HG03175 (cell line): ENCODE data around the gene TIAL1.
"Not testable (repeated sequence)": the region's sequence is repeated elsewhere in the genome, so short reads cannot be mapped to it uniquely, and the experiment has no call there.

Experiments used
- ATAC-seq: cut with Tn5 transposase; IDR thresholded peaks from one replicate; pipeline ENCODE4 v1.9.1; 2021; ENCODE audit warnings: mild to moderate bottlenecking, moderate library complexity; ENCODE audit not compliant: unreplicated experiment

TIAL1 gene

DNA sequence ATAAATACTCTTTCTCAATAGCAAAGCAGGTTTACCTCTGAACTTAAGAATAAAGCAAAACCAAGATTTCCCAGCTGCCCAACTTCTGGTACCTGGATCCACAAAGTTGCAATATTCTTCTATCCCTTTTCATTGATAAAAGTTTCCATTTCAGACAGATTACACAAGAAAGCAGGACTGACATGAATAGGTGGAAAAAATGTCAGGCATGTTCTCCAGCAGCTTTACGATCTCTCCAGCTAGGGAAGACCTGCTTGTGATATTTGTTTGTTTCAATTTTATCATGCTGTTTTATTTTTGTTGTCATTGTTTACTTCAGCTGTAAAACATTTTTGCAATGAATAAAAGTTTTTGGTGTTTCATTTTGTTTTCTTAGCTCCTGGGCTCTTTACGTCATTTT lies 63.3 kb downstream of the TIAL1 start:
- no peak for ATAC-seq

DNA sequence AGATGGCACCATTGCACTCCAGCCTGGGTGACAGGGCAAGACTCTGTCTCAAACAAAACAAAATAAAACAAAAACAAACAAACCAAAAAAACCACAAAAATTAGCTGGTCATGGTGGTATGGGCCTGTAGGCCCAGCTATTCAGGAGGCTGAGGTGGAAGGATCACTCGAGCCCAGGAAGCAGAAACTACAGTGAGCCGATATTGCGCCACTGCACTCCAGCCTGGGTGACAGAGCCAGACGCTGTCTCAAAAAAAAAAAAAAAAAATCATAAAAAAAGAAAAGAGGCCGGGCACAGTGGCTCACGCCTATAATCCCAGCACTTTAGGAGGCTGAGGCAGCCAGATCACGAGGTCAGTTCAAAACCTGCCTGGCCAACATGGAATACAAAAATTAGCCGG lies 64.0 kb downstream of the TIAL1 start:
- ATAC-seq = not testable (repeated sequence)

DNA sequence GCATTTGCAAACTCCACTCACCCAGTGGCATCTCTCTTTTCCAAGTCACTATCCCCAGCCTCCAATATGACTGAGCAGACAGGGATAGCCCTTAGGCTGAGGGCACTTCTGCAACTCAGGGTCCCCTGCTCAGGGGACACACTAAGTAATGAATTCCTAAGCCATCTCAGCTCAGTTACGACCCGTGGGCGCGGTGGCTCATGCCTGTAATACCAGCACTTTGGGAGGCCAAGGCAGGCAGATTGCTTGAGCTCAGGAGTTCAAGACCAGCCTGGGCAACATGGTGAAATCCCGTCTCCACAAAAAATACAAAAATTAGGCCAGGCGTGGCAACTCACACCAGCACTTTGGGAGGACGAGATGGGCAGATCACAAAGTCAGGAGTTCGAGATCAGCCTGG lies 64.5 kb downstream of the TIAL1 start:
- ATAC-seq = not testable (repeated sequence)

DNA sequence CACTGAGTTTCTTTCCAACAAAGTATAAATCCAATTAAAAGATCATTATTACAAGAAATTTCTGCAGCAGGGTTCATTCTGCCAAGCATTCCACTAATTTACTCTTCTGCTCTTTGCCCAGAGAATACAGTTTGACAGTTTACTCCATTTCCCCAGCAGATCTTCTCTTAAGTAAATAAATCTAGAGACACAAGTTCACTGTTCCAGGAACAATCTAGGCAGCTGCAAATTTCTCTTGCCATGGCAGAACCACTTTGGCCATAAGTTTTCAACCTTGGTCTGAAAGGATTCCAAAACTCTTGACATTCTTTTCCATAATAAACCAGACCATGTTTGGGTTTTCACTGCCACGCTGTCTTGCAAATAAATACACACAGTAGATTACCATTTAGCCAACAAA lies 65.7 kb downstream of the TIAL1 start:
- ATAC-seq = no peak

DNA sequence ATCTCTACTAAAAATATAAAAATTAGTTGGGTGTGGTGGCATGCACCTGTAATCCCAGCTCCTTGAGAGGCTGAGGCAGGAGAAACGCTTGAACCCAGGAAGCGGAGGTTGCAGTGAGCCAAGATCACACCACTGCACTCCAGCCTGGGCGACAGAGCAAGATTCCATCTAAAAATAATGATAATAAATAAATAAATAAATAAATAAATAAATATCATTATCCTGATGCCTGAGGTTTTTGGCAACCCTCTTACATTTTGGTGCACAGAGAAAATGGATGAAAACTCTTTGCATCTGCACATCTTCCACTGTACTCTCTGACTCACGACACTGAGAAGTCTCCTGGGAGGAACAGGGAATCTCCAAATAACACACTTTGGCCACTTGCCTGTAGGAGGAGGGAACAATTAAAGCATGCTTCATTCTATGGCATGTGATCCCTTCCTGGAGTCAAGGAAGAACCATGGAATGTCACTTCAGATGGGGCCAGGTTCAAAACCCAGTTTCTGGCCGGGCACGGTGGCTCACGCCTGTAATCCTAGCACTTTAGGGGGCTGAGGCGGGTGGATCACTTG lies 68.0 kb downstream of the TIAL1 start:
- ATAC-seq = not testable (repeated sequence)

DNA sequence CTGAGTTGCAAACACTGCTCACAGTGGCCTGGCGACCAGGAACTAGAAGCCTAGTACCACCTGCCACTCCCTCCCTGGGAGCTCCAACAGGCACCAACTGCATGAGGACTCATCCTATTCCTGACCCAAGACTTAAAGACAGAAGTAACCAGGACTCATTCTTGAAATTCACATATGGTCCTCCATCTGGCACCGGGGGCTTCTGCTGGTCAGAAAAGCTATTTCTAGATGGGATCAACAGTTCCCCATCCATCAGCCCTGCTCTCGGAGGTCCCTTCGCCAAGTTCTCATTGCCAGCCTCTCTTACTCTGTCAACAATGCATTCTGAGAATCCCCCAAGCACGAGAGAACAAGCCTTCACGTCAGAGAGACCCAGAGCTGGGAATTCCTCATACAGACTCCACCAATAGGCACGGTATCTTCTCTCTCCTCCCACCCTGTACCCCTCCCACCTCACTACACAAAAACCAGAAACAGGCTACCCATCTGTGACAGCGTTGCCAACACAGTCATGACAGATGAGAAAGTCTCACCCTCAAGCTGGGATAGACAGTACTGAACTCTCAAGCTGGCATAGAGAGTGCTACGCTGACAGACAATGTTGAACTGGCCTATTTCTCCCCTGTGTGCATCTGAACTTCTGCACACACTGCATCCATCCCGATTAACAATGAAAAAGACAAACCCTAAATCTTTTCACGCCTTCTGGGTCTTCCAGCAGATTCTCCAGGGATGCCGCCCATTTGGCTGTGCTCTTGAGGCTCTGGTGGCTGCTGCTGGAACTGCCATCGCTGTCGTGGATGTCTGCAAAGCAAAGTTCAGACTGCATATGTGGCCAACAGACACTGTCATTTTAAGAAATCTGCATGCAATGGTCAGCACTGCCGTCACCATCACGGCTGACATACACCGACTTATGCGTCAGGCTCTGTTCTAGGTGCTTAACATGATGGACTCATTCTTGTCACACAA lies 69.9 kb downstream of the TIAL1 start:
- ATAC-seq = no peak

DNA sequence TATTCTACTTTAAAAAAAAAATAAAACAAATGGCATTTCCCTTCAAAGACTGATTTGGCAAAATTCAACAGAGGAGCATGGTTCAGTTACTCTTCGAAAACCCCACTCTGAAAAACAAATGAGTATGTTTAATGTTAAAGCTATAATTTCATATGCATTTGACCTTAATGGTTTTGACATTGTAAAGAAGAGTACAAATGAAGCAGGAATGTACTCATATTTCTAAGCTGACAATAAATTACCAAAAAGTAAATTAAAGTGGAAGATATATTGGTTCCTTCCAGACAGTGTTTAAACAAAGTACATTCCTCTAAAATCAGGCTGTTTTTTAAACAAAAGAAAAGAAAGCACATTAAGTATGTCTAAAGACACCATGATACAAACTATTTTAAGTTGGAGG lies 70.6 kb downstream of the TIAL1 start:
- ATAC-seq = no peak

DNA sequence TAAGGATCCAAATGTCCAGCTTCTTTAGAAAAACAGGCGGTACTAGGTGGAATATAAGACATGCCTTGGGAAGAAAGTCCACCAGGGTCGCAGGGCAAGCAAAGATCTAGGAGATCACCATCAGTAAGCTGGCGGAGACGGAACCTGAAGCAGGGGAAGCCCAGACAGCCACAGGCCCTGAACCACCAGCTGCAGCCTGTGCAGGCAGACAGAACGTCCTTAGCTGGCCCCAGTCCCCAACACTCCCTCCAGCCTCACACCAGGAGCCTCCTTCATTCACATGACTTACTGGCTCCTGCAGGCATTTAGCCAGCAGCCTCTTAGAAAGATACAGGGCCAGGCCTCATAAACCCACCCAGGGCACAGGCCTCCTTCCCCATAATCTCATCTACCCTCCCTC lies 71.6 kb downstream of the TIAL1 start:
- ATAC-seq = no peak

DNA sequence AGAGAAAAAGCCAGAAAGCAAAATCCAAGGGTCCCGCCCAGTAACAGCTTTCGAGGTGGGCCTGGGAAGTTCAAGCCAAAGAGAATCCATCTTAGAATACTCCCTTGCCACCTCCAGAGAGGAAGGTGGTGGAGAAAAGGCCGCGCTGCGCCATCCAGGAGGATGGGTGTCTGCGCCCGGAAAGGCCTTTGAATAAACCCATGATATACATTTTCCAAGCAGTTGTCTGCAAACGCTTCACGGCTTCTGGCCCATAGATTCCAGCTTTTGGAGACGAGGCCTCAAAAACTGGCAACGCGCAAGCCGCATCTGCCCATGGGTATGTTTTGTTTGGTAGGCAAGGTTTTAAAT lies 72.1 kb downstream of the TIAL1 start:
- ATAC-seq = no peak

DNA sequence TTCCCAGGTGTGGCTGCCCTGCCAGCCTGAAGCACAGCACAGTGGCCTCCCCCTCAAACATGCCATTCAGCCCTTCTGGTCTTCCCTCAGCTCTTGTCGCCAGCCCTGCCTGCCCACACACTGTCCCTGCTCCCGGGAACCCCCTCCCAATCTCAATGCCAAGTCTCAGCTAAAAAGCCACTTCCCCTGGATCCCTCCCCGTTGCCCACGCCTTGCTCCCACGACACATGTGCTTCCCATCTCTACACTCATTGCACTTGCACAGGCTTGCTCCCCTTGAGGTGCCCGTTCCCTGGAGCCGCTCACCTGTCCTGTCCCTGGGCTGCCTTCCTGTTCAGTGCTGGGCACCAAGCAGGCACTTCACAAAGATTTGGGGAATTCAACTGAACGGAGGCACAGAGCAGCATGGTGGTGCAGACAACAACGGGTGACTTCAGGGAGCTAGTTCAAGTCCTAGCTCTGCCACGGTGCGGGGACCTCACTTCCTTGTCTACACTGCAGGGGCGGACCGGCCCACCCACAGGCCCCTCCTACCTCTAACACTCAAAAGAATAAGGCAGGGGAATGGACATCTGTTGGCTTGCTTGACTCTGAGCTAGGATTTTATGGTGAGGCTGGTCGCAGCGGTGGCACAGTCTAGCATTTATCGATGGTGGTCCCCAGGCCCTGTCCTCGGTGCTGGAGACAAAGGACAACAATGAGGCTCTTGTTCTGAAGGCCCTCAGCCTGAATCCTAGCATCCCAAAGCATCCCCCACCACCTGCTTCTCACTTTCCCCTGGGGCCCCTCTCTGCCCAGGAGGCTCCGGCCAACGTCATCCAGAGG lies 72.7 kb downstream of the TIAL1 start:
- ATAC-seq = no peak
